GM08714 (cell line): ENCODE results near the gene DUSP7.

Experiments
- H3K4me3 ChIP-seq: fragments of 200-500 bp; sonication (Bioruptor generic); 2 replicates; pipeline ENCODE4 v1.5.1; 2014; ENCODE audit warnings: mild to moderate bottlenecking, low read length, inconsistent platforms
- ZNF274 ChIP-seq: IDR thresholded peaks from 2 replicates; pipeline ENCODE4 v1.6.1; 2012; ENCODE audit warnings: mild to moderate bottlenecking, low read depth, low read length

The DUSP7 gene

GRCh38 chr3:52064561-52064960, 8.2 kb upstream of the DUSP7 start:
- TF ChIP-seq ZNF274, result no peak
- no peak overlapping the region for H3K4me3 ChIP-seq

GRCh38 chr3:52063026-52063723, 6.8 kb upstream of the DUSP7 start:
- no peak for TF ChIP-seq ZNF274
- no peak overlapping the region for H3K4me3 ChIP-seq

- H3K4me3 ChIP-seq, result no peak overlapping the region
- no peak for TF ChIP-seq ZNF274
Observed at GRCh38 chr3:52062505-52062904, 6.1 kb upstream of the DUSP7 start.

- TF ChIP-seq ZNF274, result no peak
- no peak overlapping the region for H3K4me3 ChIP-seq
Observed at GRCh38 chr3:52061121-52061910, 4.9 kb upstream of the DUSP7 start.

- TF ChIP-seq ZNF274, result no peak
- no peak overlapping the region for H3K4me3 ChIP-seq
Observed at GRCh38 chr3:52059781-52060180, 3.4 kb upstream of the DUSP7 start.

- no peak overlapping the region; the same call in 1 of the 2 replicates for H3K4me3 ChIP-seq
- no peak for TF ChIP-seq ZNF274
Observed at GRCh38 chr3:52057812-52058495, 1.6 kb upstream of the DUSP7 start.

- TF ChIP-seq ZNF274, result no peak
- H3K4me3 ChIP-seq, result peak overlapping the region; percentile 68
Observed at GRCh38 chr3:52056968-52057811, 819 bp upstream of the DUSP7 start.

- no peak for TF ChIP-seq ZNF274
- peak overlapping the region; percentile 71 for H3K4me3 ChIP-seq
Observed at GRCh38 chr3:52055537-52056351, 627 bp downstream of the DUSP7 start.

- H3K4me3 ChIP-seq, result peak overlapping the region; percentile 71
- TF ChIP-seq ZNF274, result no peak
Observed at GRCh38 chr3:52054661-52055511, 1.5 kb downstream of the DUSP7 start.

- H3K4me3 ChIP-seq, result no peak overlapping the region; the same call in 1 of the 2 replicates
- TF ChIP-seq ZNF274, result no peak
Observed at GRCh38 chr3:52053307-52054304, 2.8 kb downstream of the DUSP7 start.

GRCh38 chr3:52052831-52053306, 3.5 kb downstream of the DUSP7 start:
- no peak for TF ChIP-seq ZNF274
- peak overlapping the region; percentile 8; the same call in 1 of the 2 replicates for H3K4me3 ChIP-seq
